Right renal pelvis (tissue), 4 donors: ENCODE data around the gene RHBDL1. TPM values are rescaled to one million over a fixed set of nuclear protein-coding genes. Genes with fewer than 3 reads are reported as not detected.

Experiments
- DNase-seq, 4 donors: peaks; one replicate each; pipeline ENCODE4 v3.0.0-alpha.2; 2013; ENCODE audit warnings: low read depth in 4 of 4, low spot score in 3 of 4, missing footprints in 1 of 4
- polyA plus RNA-seq, 4 donors: library from polyadenylated mRNA; unstranded; fragments of 120-200 nt; gene quantifications; one replicate each; pipeline ENCODE4 v1.2.1, GENCODE V29; 2013; ENCODE audit not compliant: insufficient read length in 4 of 4

RHBDL1 gene
- polyA plus RNA-seq: 1 to 10 TPM in 3 of 4 donors, under 1 TPM in 1; 0.91 to 2.7 (median 1.8) TPM

DNA sequence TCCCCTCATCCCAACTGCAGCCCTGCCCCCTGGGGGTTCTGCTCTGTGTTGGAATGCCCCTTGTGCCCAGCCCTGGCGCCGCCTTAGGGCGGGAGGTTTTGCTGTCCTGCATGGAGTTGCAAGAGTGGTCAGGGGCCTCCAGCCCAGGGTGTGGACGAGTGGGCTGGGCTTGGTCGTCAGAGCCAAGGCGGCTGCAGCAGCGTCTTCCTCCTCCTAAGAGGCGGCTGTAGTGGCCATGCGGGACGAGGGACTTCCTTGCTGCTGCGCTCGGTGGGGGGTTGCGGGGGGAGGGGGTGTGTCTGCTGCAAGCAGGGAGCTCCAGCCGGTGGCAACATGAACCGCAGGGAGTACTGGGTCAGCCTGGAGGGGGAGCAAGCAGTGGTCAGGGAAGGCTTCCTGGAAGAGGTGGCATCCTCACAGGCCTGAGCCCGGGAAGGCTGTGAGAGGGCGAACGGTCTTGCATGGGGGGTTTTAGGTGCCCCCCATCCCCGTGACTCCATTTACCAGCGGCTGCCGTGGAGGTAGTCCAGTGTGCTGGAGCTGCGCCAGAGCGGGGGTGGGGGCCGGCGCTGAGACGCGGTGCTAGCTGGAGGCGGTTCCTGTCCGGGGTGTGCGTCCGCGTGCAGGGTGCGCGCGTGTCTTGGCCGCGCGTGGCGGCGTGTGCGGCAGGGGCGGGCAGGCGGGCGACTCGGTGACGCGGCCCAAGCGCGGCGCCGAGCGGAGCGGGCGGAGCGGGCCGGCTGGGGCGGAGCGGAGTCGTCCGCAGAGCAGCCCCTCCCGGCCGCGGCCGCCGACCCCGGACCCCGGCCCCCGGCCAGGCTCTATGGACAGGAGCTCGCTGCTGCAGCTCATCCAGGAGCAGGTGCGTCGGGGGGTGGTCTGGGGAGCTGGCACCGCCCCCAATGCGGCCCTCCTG, at the start of gene RHBDL1:
RHBDL1 (plus strand) TSS at position 704 of the 916 bp plus-strand sequence; CDS start at position 824, 120 bp downstream.
- DNase-seq: no peak

DNA sequence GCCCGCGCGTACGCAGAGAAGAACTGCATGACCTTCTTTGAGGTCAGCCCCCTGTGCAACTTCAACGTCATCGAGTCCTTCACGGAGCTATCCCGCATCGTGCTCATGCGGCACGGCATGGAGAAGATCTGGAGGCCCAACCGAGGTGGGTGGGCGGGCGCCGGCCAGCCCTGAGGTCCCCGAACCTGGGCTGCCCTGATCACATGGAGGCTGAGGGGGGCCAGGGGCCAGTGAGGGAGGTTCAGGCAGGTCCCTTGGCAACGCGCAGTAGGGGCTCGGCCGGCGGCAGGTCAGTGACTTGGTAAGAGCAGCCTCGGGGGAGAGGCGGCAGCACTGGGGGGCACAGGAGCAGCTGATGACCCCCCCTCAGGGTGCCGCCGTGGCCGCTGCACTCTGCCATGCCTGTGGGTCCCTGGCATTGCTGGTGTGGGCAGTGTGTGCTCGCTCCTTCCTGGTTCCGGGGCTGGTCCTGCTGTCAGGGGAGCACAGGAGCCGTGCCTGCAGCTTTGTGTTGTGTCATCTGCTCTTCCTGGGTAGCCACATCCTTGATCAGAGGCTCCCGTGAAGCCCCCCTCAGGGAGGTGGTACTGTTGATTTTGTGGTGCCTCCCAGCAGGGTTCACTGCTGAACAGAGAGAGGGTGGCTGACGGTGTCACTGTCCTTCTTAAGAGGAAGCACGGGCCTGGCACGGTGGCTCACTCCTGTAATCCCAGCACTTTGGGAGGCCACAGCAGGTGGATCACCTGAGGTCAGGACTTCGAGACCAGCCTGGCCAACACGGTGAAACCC, 49.3 kb upstream of the RHBDL1 start:
- no peak for DNase-seq

DNA sequence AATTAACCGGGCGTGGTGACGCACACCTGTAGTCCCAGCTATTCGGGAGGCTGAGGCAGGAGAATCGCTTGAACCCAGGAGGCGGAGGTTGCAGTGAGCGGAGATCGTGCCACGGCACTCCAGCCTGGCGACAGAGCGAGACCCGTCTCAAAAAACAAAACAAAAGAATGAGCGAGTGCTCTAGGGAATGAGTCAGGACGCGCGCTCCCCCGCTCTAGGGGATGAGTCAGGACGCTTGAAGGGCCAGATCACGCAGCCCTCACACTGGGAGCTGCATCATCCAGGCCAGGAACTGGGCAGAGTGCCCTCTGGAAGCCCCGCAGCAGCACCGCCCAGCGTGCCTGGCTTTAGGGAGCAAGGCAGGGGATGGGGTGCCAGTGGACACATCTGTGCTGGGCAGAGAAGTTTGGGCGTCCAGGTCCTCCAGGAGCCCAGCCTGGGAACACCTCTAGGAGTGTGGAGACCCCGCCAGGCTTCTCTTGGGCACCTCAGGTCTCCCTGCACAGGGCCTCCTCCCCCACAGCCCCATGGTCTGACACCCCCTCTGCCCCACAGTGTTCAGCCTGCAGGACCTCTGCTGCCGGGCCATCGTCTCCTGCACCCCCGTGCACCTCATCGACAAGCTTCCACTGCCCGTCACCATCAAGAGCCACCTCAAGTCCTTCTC, 48.6 kb upstream of the RHBDL1 start:
- DNase-seq: no peak

DNA sequence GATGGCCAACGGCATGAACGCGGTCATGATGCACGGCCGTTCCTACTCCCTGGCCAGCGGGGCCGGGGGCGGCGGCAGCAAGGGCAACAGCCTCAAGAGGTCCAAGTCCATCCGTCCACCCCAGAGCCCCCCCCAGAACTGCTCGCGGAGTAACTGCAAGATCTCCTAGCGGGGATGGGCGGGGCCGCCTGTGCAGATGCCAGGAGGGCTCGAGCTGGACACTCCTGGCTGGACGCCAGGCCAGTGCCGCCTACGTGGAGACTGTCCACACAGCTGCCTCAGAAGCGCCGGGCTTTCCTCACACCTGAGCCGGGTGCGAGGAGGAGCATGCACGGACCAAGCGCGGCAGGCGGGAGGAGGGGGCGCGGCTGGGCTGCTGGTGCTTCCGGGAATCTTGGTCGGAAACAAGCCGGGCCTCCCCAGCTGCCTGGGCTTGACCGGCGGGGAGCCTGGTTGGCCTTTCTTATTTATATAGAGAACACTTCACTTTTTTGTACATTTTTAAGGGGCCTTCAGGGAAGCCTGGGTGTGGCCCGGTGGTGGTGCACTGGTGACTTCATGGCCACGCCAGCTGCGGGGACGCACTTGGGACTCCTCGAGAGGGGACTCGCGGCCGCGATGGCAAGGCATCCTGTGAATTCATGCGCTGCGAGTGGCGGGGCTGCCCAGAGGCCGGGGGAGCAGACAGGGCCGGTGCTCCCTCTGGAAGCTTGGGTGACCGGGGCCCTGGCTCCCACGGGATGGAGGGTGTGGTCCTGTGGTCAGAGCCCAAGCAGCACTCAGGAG, 47.8 kb upstream of the RHBDL1 start:
- DNase-seq: no peak

DNA sequence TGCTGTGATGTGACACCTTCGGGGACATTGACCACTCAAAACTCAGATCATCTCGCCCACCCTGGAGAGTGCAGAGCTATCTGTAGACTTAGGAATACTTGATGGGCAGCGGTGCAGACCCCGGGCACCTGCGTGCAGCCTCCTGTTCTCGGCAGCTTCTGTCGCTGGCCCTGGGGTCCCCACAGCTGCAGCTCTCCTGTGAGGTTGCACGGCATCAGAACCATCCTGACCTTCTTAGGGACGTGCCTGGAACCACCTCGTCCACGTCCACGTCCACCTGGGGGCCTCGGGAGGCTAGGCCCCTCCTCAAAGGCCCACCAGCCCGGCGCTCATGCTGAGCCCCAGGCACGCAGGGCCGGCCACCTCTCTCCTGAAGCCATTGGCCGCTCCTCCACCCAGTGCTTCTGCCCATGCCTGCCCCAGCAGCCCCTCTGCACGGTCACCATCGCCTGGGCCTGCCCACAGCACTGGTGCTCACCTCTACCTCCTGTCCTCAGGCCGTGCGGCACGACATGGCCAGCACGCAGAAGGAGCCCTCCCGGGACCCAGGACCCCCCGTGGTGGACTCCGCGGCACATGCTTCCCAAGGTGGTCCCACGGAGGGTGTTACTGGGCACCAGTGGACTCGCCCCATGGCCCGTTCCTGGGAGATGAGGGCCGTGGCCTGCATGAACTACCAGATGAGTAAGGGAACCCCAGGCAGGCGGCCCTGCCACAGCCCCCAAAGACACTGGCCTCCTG, 47.0 kb upstream of the RHBDL1 start:
- DNase-seq: no peak

DNA sequence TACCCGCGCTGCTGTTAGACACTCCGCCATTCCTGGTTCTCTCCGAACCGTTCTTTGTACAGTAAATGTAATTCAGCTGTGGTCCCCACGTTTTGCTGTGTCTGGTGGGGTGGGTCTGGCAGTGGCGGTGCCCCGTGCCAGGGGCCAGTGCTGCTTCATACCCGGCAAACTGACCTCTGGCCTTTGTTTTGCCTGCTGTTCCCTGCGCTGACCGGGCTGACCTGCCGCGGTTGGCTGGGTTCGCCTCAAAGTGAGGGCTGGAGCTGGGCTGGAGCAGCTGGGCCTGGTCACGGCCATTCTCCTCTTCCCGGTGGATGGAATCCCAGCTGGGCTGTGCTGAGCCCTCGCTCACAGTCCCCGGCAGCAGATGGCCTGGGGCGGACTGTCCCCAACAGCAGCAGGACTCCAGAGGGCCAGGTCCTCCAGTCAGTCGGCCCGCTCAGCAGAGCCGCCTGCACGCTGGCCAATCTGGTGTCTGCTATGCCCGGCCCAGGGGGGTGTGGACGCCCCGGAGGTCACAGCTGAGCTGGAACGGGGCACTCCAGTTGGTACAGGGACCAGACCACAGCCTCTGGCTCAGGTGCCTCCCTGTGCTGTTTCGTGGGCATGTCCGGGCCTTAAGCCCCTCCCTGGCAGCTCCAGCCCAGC, 46.2 kb upstream of the RHBDL1 start:
- DNase-seq: no peak

DNA sequence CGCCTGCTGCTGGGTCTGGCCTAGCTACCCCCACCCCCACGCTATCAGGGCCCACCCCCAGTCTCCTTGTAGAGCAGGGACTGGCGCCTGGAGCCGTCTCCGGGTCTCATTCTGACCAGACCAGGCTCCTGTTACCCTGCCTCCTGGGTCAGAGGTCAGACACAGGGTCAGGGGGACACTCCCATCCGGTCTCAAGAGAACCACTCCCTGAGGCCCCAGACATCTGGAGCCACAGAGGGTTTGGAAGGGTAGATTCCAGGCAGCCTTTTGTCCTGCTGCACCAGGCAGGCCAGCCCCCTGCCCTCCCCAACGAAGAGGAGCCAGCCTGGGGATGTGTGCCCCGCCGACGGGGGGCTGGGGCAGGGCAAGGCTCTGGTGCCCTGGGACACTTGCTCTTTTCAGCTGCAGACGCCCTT, 45.6 kb upstream of the RHBDL1 start:
- DNase-seq: no peak

DNA sequence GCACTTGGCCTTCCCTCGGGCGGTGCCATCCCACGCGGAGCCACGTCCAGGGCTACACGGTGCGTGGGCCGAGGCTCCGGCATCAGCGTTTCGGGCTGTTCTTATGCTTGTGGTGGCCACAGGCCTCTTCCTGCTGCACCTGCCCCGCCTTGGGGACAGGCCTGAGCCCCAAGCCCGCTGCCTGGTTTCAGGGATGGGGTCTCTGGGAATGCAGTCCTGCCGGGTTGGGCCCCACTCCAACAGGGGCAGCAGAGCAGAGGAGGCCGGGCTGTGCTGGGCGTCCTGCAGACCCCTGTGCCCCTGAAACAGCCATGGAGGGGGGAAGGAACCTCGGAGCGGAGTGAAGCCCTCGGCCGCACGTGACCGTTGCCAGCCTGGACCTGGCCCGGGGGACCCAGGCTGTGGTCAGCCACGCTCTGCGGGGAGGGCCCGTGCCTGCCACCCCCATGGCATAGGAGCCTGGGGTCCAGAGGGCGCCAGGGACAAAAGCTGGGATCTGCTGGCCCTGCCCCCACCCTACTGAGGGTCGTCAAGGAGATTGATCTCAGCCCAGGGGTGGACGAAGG, 45.1 kb upstream of the RHBDL1 start:
- DNase-seq: no peak

DNA sequence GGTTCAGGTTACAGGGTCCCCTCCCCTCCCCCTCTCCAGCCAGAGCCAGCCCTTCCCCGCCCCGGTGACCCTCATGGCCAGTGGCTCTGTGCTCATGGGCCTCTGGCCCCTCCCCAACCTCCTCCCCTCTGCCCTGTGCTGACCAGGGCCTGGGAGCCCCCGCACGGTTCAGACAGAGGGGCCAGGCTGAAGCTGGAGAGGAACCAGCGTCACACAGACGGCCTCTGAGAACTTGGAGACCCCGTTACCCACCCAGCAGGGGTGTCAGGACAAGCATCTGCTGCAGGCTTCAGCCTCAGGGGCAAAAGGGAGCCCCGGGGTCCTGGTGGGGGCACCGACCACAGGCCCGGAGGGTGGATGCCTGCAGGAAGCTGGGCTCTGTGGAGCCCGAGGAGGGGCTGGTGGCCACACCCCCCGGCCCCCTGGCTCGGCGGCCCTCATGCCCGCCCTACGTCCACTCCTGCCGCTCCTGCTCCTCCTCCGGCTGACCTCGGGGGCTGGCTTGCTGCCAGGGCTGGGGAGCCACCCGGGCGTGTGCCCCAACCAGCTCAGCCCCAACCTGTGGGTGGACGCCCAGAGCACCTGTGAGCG, 44.6 kb upstream of the RHBDL1 start, which contains the start of gene WFIKKN1:
WFIKKN1 (plus strand) TSS at position 171 of the 591 bp plus-strand sequence; CDS start at position 440, 269 bp downstream.
- DNase-seq: peak in 1 of 4 donors; percentile 30

DNA sequence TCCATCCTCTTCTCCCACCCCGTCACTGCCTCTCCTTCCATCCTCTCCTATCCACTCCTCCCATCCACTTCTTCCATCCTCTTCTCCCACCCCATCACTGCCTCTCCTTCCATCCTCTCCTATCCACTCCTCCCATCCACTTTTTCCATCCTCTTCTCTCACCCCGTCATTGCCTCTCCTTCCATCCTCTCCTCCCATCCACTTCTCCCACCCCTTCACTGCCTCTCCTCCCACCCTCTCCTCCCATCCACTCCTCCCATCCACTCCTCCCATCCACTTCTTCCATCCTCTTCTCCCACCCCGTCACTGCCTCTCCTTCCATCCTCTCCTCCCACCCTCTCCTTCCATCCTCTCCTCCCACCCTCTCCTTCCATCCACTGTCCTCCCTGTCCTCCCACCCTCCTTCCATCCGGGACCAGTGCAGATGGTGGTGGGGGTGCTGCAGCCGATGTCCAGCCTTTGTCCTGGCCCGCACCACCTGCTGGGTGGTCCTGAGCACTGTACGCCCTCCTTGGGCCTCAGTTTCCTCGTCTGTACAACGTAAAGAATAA, 43.6 kb upstream of the RHBDL1 start:
- DNase-seq: no peak

DNA sequence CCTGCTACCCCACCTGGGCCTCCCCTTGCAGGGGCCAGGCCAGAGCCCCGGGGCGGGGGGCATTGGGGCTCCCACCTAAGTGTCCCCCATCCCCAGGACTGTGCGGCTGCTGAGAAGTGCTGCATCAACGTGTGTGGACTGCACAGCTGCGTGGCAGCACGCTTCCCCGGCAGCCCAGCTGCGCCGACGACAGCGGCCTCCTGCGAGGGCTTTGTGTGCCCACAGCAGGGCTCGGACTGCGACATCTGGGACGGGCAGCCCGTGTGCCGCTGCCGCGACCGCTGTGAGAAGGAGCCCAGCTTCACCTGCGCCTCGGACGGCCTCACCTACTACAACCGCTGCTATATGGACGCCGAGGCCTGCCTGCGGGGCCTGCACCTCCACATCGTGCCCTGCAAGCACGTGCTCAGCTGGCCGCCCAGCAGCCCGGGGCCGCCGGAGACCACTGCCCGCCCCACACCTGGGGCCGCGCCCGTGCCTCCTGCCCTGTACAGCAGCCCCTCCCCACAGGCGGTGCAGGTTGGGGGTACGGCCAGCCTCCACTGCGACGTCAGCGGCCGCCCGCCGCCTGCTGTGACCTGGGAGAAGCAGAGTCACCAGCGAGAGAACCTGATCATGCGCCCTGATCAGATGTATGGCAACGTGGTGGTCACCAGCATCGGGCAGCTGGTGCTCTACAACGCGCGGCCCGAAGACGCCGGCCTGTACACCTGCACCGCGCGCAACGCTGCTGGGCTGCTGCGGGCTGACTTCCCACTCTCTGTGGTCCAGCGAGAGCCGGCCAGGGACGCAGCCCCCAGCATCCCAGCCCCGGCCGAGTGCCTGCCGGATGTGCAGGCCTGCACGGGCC, 42.8 kb upstream of the RHBDL1 start:
- no peak for DNase-seq

DNA sequence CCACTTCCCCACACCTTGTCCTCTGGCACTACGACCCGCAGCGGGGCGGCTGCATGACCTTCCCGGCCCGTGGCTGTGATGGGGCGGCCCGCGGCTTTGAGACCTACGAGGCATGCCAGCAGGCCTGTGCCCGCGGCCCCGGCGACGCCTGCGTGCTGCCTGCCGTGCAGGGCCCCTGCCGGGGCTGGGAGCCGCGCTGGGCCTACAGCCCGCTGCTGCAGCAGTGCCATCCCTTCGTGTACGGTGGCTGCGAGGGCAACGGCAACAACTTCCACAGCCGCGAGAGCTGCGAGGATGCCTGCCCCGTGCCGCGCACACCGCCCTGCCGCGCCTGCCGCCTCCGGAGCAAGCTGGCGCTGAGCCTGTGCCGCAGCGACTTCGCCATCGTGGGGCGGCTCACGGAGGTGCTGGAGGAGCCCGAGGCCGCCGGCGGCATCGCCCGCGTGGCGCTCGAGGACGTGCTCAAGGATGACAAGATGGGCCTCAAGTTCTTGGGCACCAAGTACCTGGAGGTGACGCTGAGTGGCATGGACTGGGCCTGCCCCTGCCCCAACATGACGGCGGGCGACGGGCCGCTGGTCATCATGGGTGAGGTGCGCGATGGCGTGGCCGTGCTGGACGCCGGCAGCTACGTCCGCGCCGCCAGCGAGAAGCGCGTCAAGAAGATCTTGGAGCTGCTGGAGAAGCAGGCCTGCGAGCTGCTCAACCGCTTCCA, 42.0 kb upstream of the RHBDL1 start:
- no peak for DNase-seq

DNA sequence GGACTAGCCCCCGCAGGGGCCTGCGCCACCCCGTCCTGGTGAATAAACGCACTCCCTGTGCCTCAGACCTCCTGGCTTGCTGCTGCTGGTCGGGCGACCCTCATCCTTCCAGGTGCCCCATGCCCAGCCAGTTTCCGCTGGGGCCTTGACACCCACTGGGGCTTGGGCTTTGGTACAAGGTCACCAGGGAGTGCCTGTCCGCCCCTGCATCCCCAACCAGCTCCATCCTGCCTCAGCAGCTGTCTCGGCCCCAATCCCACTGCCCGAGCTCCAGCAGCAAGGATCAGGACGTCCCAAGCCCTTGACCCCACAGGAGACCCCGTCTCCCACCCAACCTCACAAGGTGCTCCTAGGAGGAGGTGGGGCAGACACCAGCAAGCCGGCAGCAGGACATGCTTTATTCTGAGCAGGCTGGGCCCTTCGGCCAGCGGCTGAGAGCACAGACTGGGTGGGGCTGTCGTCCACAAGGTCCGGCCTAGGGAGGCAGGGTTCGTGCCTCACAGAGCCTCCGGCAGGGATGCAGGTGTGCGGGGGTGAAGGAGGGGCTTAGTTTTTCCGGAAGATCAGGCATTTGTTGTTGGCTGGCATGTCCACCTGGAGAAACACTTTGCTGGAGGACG, 41.3 kb upstream of the RHBDL1 start:
- DNase-seq: no peak

DNA sequence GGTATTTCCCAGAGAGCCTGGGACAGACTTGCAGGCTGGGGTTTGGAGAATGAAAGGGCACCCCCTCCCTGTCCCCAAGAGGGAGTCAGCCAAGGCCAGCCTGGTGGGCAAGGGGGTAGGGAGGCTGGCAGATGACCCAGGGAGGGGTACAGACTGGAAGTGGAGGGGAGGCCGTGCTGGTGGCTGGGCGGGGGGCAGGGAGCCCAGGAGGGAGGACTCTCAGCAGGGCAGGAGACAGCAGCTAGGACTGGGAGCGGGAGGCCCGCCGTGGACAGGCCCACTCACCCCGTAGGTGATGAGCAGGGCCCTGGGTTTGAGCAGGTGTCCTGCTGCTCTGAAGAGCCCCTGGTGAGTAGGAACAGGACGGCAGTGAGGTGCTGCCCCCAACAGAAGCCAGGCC, 40.5 kb upstream of the RHBDL1 start:
- DNase-seq: no peak

DNA sequence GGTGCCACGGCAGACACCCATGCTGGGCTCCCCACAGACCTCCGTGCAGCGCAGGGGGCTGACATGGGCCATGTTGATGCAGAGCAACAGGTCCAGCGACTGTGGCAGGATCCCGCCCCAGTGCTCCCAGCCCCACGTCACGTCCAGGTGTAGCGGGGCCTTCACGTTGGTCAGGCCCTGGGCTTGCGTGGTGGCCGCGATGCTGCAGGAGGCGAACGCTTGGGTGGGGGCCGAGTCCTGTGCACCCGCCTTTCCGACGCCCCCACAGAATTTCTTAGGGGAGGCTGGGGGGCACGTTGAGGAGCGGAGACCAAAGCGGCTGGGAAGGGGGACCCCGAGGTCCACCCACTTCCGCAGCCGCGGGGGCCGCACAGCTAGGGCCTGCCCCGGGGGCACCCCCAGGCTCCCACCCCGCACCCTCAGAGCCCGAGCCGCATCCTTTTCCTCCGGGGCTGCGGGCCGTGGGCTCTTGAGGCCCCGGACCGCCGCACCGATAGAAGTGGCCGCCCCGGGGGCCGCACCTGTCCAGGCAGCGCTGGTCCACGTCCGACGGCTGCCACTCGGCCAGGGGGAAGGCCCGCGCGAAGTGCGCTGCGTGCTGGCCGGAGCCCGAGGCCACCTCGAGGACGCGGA, 39.8 kb upstream of the RHBDL1 start:
- DNase-seq: no peak
